GM12878 (cell line): ENCODE data around the gene ZKSCAN1. TPM values are rescaled to one million over a fixed set of nuclear protein-coding genes. Genes with fewer than 3 reads are reported as not detected.

Source experiments
- ATAC-seq: fragments of 200-7000 bp; cut with Tn5 transposase; 3 replicates; pipeline ENCODE4 v1.9.1; 2020; ENCODE audit warnings: mild to moderate bottlenecking, moderate library complexity
- BruUV-seq: library from RNA; stranded (reverse); fragments of 400-500 nt; replicated peaks from 2 replicates; lab custom pipeline; 2021; lab: Mats Ljungman, UMichigan
- CTCF ChIA-PET: fragments of 300-600 bp; sonication (Branson Sonifier 250); formaldehyde crosslinking; extraction: SDS; loops from one replicate; lab custom pipeline; 2021; ENCODE audit warnings: inconsistent platforms; lab: Yijun Ruan, JAX
- POLR2A ChIA-PET: fragments of 350-600 bp; formaldehyde crosslinking; extraction: SDS; loops from one replicate; lab custom pipeline; 2021; ENCODE audit warnings: inconsistent platforms; lab: Charles Lee
- RAD21 ChIA-PET: fragments of 300-600 bp; sonication (Branson Sonifier 250); formaldehyde crosslinking; loops from one replicate; lab custom pipeline; 2023; ENCODE audit warnings: antibody characterized with exemption; ENCODE audit not compliant: unreplicated experiment; lab: Charles Lee
- SMC1A ChIA-PET: fragments of 300-600 bp; sonication (Branson Sonifier 250); formaldehyde crosslinking; loops from one replicate; lab custom pipeline; 2023; ENCODE audit not compliant: unreplicated experiment, uncharacterized antibody; lab: Charles Lee
- DNase-seq: peaks from one replicate; pipeline ENCODE4 v3.0.0-alpha.2; 2011; ENCODE audit warnings: low read depth, low spot score
- FAIRE-seq: peaks from 3 replicates; lab custom pipeline; 2011; peaks lifted over from hg19 to GRCh38; lab: Jason Lieb, UNC
- H2AFZ ChIP-seq: 2 replicates; pipeline ENCODE4 v1.6.0; 2011; ENCODE audit warnings: low read depth, low read length, control low read depth; ENCODE audit not compliant: control insufficient read depth
- H3K27ac ChIP-seq: 2 replicates; pipeline ENCODE4 v1.5.1; 2011; ENCODE audit warnings: control low read depth; ENCODE audit not compliant: control insufficient read depth, insufficient read depth
- H3K27me3 ChIP-seq, 2 experiments: replicated peaks in 1 of 2; 2 replicates each; pipeline versions ENCODE4 v1.6.0 to v1.6.1; 2011; ENCODE audit warnings: low read length in 1 of 2; ENCODE audit not compliant: control insufficient read depth in 2 of 2, insufficient read depth in 2 of 2
- H3K36me3 ChIP-seq, 2 experiments: 2 replicates each; pipeline ENCODE4 v1.5.1; 2011; ENCODE audit warnings: low read length in 1 of 2; ENCODE audit not compliant: control insufficient read depth in 2 of 2, insufficient read depth in 2 of 2
- H3K4me1 ChIP-seq: 2 replicates; pipeline ENCODE4 v1.6.1; 2011; ENCODE audit warnings: mild to moderate bottlenecking, low read length, moderate library complexity, mixed read lengths; ENCODE audit not compliant: control insufficient read depth, insufficient read depth
- H3K4me2 ChIP-seq: 2 replicates; pipeline ENCODE4 v1.6.0; 2011; ENCODE audit warnings: control low read depth; ENCODE audit not compliant: control insufficient read depth, insufficient read depth
- H3K4me3 ChIP-seq: fragments of 200-600 bp; sonication (generic); 2 replicates; pipeline ENCODE4 v1.5.1; 2016
- H3K79me2 ChIP-seq: 2 replicates; pipeline ENCODE4 v1.6.0; 2011; ENCODE audit warnings: low read length; ENCODE audit not compliant: control insufficient read depth, insufficient read depth
- H3K9ac ChIP-seq: 2 replicates; pipeline ENCODE4 v1.8.0; 2011; ENCODE audit warnings: low read length, control low read depth, mixed read lengths; ENCODE audit not compliant: control insufficient read depth, insufficient read depth
- H3K9me3 ChIP-seq: replicated peaks from 3 replicates; pipeline ENCODE4 v1.5.1; 2011; ENCODE audit warnings: mild to moderate bottlenecking, low read length; ENCODE audit not compliant: control insufficient read depth, insufficient read depth
- H4K20me1 ChIP-seq: 2 replicates; pipeline ENCODE4 v1.6.0; 2011; ENCODE audit not compliant: control insufficient read depth, insufficient read depth
- BCL3 ChIP-seq: IDR thresholded peaks from 2 replicates; pipeline ENCODE4 v1.6.1; 2011; ENCODE audit warnings: borderline replicate concordance, low read depth, mild to moderate bottlenecking, moderate library complexity, low read length; ENCODE audit not compliant: insufficient read depth, poor library complexity, severe bottlenecking
- CHD2 ChIP-seq: IDR thresholded peaks from 2 replicates; pipeline ENCODE4 v1.6.1; 2011; ENCODE audit warnings: low read depth, low read length, improper control_type of control experiment, borderline replicate concordance
- DPF2 ChIP-seq: fragments of 450-650 bp; IDR thresholded peaks from 2 replicates; pipeline ENCODE4 v1.6.1; 2017; ENCODE audit warnings: mild to moderate bottlenecking
- EP300 ChIP-seq, 2 experiments: fragments of 150-350 bp in 1 of 2; IDR thresholded peaks; 2 replicates each; pipeline ENCODE4 v1.6.1; 2011 to 2012; ENCODE audit warnings: low read depth in 2 of 2, low read length in 2 of 2, borderline replicate concordance in 1 of 2, improper control_type of control experiment in 1 of 2, inconsistent platforms in 1 of 2; ENCODE audit not compliant: control insufficient read depth in 1 of 2
- GATAD2B ChIP-seq: fragments of 450-650 bp; conservative IDR thresholded peaks from 2 replicates; pipeline ENCODE4 v1.6.1; 2017; ENCODE audit warnings: low read depth, mild to moderate bottlenecking, moderate library complexity
- HSF1 ChIP-seq: fragments of 150-350 bp; IDR thresholded peaks from 2 replicates; pipeline ENCODE4 v1.6.1; 2014; ENCODE audit warnings: mild to moderate bottlenecking, low read depth, low read length
- MEF2B ChIP-seq: fragments of 450-650 bp; IDR thresholded peaks from 2 replicates; pipeline ENCODE4 v1.6.1; 2018; ENCODE audit warnings: mild to moderate bottlenecking, moderate library complexity; ENCODE audit not compliant: partially characterized antibody, poor library complexity, severe bottlenecking
- PML ChIP-seq: IDR thresholded peaks from 2 replicates; pipeline ENCODE4 v1.6.1; 2012; ENCODE audit warnings: low read length, inconsistent platforms
- RAD21 ChIP-seq: IDR thresholded peaks from 2 replicates; pipeline ENCODE4 v1.6.1; 2011; ENCODE audit warnings: mild to moderate bottlenecking, low read depth, low read length, moderate library complexity; ENCODE audit not compliant: insufficient read depth
- SP1 ChIP-seq: IDR thresholded peaks from one replicate; pipeline ENCODE4 v1.6.1; 2011; ENCODE audit warnings: low read depth, low read length
- ZBTB11 ChIP-seq: fragments of 450-650 bp; formaldehyde crosslinking; IDR thresholded peaks from 2 replicates; pipeline ENCODE4 v1.5.0; 2022; ENCODE audit warnings: mild to moderate bottlenecking, missing genetic modification characterization
- WGBS: methylation state at CpG from one replicate; pipeline ENCODE4 v1.1.6; 2016; ENCODE audit warnings: low lambda C conversion rate; ENCODE audit not compliant: insufficient replicate concordance, insufficient coverage; ENCODE audit errors: missing lambda C conversion rate; 5-methylcytosine and 5-hydroxymethylcytosine counted together
- in situ Hi-C: fragments of 300-500 bp; cut with MboI; formaldehyde crosslinking; loops from 9 replicates; pipeline ENCODE4 v1.14.3; 2018; ENCODE audit warnings: mixed read lengths
- intact Hi-C: fragments of 100-400 bp; cut with micrococcal nuclease; formaldehyde crosslinking; loops from one replicate; pipeline ENCODE4 v1.14.2; 2022; ENCODE audit not compliant: unreplicated experiment
- polyA plus RNA-seq, 11 experiments: library from polyadenylated mRNA; depleted of rRNA in 4 of 11; unstranded in 6 of 11; stranded (reverse) in 5 of 11; fragments of >200 nt; fragmentation: Nextera tagmentation in 4 of 11; fragmentation: Illumina TruSeq in 1 of 11; extraction: Ambion mirVana in 4 of 11; extraction: Trizol in 1 of 11; gene quantifications; 1 replicate in 1 of 11; 2 replicates in 10 of 11; pipeline versions ENCODE4 v1.2.1 to v1.2.3, GENCODE V29; 2011 to 2016; ENCODE audit warnings: inconsistent platforms in 2 of 11, missing spikeins in 2 of 11, low read depth in 1 of 11
- total RNA-seq, 4 experiments: library from RNA; depleted of rRNA in 3 of 4; stranded (reverse); fragments of >200 nt in 3 of 4; fragmentation: Illumina TruSeq in 1 of 4; extraction: Trizol in 1 of 4; gene quantifications; 2 replicates each; pipeline versions ENCODE4 v1.2.1 to v1.2.3, GENCODE V29; 2013 to 2021

ZKSCAN1 gene
- total and polyA plus RNA-seq, 10 of the 15 experiments (the other 5 are each of a cell fraction or from before 2014, with no cell fraction given), result 3.2 to 34.4 (median 18.1) TPM

GRCh38 chr7:100066953-100067352 is 51.6 kb downstream of the ZKSCAN1 start (continued):
- TF ChIP-seq ZBTB11 (CRISPR knock-in tag), result no peak
- no peak for TF ChIP-seq MEF2B
- no peak for TF ChIP-seq BCL3
- TF ChIP-seq EP300 (IDR thresholded peaks at IDR 0.05; ENCODE audit: borderline replicate concordance in 1 of 2, control insufficient read depth in 1 of 2, low read depth in 2 of 2, low read length in 2 of 2), result no peak
- no peak for TF ChIP-seq GATAD2B
- no peak for TF ChIP-seq RAD21
- TF ChIP-seq PML, result no peak

- in situ Hi-C loops (no loop called here), intact Hi-C loops (no loop called here)
- no peak overlapping the region for H3K9ac ChIP-seq
- H3K4me3 ChIP-seq, result no peak overlapping the region
- DNase-seq (no peak), ATAC-seq (no peak), FAIRE-seq (no peak)
- CTCF ChIA-PET, result interaction anchor here (0.7 kb wide), 1 partner anchor 12 kb away, joined by 3 read pairs; no protein-coding TSS in a partner anchor
- H3K9me3 ChIP-seq, result peaks cover 32% of the 10 kb centered on the region; the same call in 2 of the 3 replicates
- no peaks in the 10 kb centered on the region for H3K4me1 ChIP-seq
- no peaks in the 10 kb centered on the region for H4K20me1 ChIP-seq
- TF ChIP-seq CHD2 (no peak), SP1 (no peak), DPF2 (no peak), HSF1 (no peak)
- SMC1A ChIA-PET, result interaction anchor here (0.5 to 1.1 kb wide), 2 partner anchors 13 to 76 kb away, joined by 3 read pairs; no protein-coding TSS in a partner anchor
- no peak overlapping the region for H3K4me2 ChIP-seq
- no TSS peak for BruUV-seq
- no peaks in the 10 kb centered on the region for H3K79me2 ChIP-seq
- H3K27me3 ChIP-seq, result no peaks in the 10 kb centered on the region
- 96% methylated on average over 5 of the region's 5 CpGs for WGBS
- H3K36me3 ChIP-seq, result peaks cover 25 to 43% of the 10 kb centered on the region in 2 experiments
- no peak overlapping the region for H3K27ac ChIP-seq
- no peak overlapping the region for H2AFZ ChIP-seq
- POLR2A ChIA-PET, result interaction anchor here (0.7 to 1.4 kb wide), 3 partner anchors 11 to 688 kb away, joined by 3 to 5 read pairs (median 3); partner anchors contain the start of gene ZNF3
- RAD21 ChIA-PET, result no interaction called here
These were observed 54.6 kb downstream of the ZKSCAN1 start for GRCh38 chr7:100069991-100070390.
